Loucy (cell line): ENCODE measurements around the gene SLC25A26.

Source experiments
- CTCF ChIP-seq: fragments of 200-600 bp; sonication (generic); conservative IDR thresholded peaks from 2 replicates; pipeline ENCODE4 v1.5.1; 2014; ENCODE audit warnings: mild to moderate bottlenecking, antibody characterized with exemption, low read length
- EZH2phosphoT487 ChIP-seq: fragments of 200-600 bp; IDR thresholded peaks from 2 replicates; pipeline ENCODE4 v1.6.1; 2018; ENCODE audit warnings: antibody characterized with exemption, mild to moderate bottlenecking, moderate library complexity, borderline replicate concordance

DNA sequence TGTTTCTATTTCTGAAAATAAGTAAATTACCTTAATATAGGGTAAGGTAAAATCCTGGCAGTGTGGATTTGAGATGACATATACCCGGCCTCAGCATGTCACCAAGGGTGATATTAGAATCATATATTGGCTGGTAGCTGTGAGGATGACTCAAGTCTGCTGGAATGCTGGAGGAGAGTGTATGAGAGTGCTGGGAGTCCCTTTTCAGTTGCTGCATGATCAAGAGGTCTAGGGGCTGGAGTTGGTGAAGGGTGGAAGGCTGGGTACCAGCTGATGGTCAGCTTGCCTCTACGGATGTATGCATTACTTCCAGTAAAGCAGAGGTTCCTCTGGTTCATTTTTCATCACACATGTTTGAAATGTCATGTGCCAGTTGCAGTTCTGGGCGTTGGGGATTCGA, 40.6 kb downstream of the SLC25A26 start:
- no peak for TF ChIP-seq CTCF
- no peak for TF ChIP-seq EZH2phosphoT487
